NCI-H446 treated with DMSO at 0.1 percent for 48 hours (cell line): ENCODE data around the gene SLC4A2.
"Not testable (repeated sequence)": the region's sequence is repeated elsewhere in the genome, so short reads cannot be mapped to it uniquely, and the experiment has no call there.

Experiments used
- DNase-seq: peaks from one replicate; lab custom pipeline; 2025; lab: John Stamatoyannopoulos, UW

SLC4A2 gene

DNA sequence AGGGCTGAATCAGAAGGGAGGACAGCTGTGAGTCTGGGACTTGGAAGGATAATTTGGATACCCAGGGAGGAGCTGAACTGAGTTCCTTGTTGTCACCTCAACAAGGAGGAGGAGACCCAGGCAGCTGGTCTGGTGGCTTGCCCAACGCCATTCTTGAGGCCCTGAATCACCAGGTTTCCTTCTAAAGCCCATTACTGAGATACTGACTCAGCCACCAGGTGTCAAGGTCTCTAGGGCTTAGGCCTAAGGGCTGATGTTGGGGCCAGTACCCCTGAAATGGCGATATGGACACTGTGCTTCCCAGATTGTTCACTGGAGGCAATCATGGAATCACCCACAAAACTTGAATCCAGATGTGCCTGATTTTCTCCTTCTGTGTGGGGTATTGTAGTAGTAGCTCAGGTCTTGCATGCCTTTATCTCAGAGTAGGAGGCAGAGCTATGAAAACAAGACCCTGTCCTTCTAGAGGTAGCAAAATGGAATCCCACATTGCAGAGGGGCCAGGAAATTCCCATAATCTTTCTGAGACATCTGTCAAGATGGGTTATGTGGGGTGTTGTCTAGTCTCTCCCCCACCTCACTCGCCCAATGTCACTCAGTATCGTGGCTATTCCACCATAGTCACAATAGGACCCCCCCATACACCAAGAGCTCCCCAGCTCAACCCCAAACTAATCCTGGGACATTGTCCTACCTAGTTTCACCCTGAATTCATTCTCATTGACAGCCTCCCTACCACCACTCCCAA, 33.3 kb upstream of the SLC4A2 start:
- no peak for DNase-seq

DNA sequence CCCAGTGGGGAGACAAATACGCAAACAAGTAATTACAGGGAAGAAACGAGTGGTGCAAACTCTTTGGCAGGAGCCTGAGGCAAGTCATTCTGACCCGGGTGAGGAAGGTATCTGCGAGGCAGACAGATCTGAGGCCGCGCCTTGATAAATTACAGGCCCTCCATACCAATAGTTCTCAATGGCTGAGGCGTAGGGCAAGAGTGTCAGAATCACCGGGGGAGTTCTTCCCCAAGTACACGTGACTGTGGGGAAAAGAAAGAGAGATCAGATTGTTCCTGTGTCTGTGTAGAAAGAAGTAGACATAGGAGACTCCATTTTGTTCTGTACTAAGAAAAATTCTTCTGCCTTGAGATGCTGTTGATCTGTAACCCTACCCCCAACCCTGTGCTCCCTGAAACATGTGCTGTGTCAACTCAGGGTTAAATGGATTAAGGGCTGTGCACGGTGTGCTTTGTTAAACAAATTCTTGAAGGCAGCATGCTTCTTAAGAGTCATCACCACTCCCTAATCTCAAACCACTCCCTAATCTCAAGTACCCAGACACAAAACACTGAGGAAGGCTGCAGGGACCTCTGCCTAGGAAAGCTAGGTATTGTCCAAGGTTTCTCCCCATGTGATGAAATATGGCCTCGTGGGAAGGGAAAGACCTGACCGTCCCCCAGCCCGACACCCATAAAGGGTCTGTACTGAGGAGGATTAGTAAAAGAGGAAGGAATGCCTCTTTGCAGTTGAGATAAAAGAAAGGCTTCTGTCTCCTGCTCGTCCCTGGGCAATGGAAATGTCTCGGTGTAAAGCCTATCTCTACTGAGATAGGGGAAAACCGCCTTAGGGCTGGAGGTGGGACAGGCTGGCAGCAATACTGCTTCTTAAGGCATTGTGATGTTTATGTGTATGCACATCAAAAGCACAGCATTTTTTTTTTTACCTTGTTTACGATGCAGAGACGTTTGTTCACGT, 32.3 kb upstream of the SLC4A2 start:
- DNase-seq, result not testable (repeated sequence)

GRCh38 chr7:151027728-151028130, 31.7 kb upstream of the SLC4A2 start:
- DNase-seq, result not testable (repeated sequence)

GRCh38 chr7:151028131-151028947, 31.1 kb upstream of the SLC4A2 start, which contains the start of gene ABCB8:
Gene ABCB8, plus strand, starts transcription at chr7:151028450. Its CDS starts 66 bp downstream, at chr7:151028516.
- DNase-seq, result peak; percentile 96

GRCh38 chr7:151028948-151029501, 30.4 kb upstream of the SLC4A2 start:
- DNase-seq, result no peak

- no peak for DNase-seq
Observed at GRCh38 chr7:151031011-151031410, 28.4 kb upstream of the SLC4A2 start.

GRCh38 chr7:151032936-151033863, 26.2 kb upstream of the SLC4A2 start:
- DNase-seq, result no peak

DNA sequence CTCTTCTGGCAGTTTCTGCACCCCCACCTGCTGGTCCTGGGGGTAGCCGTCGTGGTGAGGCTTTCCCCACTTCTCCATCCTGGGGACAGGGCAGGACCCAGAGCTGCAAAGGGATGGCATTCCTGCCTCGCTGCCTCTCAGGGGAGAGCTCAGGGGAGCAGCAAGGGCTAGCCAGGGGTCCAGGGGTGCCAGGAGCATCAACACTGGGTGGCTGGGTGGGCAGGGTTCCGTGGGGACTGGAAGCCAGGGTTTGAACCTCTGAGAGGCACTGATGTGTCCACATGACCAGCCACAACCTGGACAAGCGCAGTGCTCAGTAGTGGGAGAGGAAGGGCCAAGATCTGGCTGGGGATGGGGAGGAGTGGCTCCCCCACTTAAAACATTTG, 25.5 kb upstream of the SLC4A2 start:
- no peak for DNase-seq

GRCh38 chr7:151034312-151035025, 24.9 kb upstream of the SLC4A2 start:
- DNase-seq, result no peak

GRCh38 chr7:151035026-151035717, 24.2 kb upstream of the SLC4A2 start:
- DNase-seq, result no peak

DNA sequence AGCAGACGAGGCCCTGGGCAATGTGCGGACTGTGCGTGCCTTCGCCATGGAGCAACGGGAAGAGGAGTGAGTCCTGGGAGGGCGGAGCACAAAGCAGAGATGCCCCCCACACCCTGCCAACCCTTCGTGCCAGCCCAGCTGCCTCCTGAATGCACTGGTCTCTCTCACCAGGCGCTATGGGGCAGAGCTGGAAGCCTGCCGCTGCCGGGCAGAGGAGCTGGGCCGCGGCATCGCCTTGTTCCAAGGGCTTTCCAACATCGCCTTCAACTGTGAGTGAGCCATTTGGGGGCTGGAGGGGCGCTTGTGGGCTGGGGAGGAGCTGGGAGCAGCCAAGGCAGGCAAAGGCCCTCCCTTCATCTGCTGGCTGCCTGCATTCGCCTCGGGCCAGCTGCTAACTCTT, 23.5 kb upstream of the SLC4A2 start:
- no peak for DNase-seq

- DNase-seq, result no peak
Observed at GRCh38 chr7:151038951-151039849, 20.2 kb upstream of the SLC4A2 start.

DNA sequence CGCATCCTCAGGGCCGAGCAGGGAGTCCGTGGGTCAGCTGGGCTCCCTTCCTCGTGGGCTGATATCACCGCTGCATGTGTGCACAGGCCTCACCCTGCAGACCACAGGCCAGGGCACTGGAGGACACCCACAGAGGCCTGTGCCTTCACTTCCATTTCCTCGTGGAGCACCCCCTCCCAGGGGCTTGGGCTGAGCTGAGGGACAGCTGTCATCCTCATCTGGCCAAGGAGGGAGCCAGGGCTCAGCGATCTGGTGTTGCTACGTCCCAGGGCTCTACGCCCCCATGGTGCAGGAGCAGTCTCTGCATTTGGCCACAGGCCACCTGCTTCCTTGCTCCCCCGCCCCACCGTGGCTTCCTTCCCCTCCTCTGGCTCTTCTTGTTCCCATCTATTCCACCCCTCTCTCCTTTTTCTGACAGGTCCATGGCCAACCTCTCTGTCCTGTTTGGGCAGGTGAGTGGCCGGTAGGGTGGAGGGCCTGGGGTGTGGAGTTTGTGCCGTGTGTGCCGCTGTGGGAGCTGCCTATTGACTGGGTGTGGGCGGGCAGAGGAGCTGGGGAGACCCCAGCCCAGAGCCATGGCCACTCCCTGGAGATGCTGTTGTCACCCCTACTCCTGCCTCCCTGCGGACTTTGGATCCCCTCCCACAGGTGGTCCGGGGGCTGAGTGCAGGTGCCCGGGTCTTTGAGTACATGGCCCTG, 19.4 kb upstream of the SLC4A2 start:
- no peak for DNase-seq

DNA sequence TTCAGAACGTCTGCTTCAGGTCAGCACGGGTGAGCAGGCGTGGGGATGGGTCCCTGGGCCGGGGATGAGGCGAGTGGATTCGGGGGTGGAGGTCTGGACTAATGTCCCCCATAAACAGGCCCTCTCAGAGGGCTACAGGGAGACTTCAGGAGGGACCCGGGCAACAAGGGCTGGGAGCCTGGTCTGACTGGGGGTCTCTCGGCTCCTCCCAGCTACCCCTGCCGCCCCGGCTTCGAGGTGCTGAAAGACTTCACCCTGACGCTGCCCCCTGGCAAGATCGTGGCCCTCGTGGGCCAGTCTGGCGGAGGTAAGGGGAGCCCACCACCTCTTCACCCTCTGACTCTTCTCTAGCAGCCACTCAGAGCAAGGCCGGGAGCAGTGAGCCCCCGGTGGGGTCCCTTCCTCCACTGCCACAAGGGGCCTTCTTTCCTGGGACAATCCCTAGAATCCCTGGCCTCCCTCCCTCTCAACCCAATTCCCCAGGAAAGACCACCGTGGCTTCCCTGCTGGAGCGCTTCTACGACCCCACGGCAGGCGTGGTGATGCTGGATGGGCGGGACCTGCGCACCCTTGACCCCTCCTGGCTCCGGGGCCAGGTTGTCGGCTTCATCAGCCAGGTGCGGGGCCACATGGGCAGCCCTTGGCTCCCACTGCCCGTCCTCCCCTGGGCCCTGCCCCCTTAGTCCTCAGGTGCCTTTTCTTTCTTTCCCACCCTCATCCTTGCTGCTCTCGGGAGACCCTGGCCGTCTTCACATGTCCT, 18.6 kb upstream of the SLC4A2 start:
- no peak for DNase-seq

DNA sequence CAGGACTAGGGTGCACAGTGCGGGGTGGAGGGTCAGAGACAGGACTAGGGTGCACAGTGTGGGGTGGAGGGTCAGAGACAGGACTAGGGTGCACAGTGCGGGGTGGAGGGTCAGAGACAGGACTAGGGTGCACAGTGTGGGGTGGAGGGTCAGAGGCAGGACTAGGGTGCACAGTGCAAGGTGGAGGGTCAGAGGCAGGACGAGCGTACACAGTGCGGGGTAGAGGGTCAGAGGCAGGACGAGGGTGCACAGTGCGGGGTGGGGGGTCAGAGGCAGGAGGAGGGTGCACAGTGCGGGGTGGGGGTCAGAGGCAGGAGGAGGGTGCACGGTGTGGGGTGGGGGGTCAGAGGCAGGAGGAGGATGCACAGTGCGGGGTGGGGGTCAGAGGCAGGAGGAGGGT, 15.9 kb upstream of the SLC4A2 start:
- not testable (repeated sequence) for DNase-seq

DNA sequence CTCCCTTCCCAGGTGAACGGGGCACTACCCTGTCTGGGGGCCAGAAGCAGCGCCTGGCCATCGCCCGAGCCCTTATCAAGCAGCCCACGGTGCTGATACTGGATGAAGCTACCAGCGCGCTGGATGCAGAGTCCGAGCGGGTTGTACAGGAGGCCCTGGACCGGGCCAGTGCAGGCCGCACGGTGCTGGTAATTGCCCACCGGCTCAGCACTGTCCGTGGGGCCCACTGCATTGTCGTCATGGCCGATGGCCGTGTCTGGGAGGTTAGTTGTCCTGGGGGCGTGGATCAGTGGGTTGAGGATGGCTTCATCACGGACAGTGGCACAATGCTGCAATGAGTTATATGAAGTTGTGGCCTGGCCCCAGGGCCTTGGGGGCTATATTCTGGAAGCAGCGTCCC, 15.4 kb upstream of the SLC4A2 start:
- DNase-seq, result no peak

DNA sequence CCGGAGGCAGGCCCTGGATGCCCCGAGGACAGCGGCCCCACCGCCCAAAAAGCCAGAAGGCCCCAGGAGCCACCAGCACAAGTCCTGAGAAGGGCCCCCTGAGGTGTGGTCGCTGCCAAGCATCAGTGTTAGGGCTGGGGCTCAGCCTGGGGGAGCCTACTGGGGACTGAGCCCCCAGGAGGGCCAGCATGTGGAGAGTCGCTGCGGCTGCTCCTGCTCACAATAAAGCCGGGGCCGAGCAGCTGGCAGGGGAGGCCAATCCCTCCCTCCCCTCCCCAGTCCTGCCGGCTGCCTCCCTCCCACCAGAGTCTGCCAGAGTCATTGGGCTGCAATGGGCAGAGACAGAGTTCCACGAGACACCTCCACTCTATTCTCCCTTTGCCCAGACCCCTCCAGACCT, 14.1 kb upstream of the SLC4A2 start:
- DNase-seq, result no peak
